ENCODE results near the gene CYB561A3. TPM values are rescaled to one million over a fixed set of nuclear protein-coding genes. Genes with fewer than 3 reads are reported as not detected.

Gene CYB561A3
- total RNA-seq, 2 donors from 2014 or later, result 80.6 to 80.8 TPM

DNA sequence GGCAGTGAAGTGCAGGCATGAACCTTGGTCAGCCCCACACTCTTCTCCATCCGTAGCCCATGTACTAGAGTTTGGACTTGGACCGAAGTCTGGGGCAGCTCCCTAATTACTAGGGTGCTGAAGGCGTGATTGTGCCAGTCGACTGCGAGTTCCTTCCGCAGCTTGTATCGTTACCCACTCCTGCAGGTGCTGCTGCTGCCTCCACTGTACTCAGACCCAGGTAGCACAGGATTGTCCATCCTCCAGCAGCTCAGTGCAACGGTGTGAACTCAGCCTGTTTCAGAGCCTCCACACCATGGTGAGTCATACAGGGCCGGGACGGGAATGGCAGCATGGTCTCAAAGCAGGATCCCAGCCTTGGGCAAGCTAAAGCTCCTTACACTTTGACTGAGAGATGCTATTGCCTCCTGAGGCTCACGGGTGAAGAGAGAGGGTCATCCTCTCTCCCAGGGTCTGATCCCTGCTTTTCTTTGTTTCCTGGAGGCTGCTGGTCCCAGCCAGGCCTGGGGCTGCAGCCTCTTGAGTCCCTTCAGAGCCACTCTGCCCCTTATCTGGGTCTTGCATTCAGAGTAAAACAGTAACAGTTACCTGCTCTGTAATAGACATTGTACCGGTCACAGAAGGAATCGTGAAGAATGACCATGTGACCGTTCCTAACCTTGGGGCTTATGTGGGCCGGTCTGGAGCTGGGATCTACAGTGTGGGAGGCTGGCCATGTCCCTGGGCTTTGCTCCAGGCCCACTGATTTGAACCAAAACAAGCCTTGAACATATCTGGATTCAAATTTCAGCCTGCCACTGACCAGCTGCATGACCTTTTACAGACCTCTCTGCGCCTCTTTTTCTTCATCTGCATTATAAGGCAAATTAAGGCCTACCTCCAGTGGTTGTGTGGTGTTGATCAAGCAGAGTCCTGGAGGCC, 27.0 kb downstream of the CYB561A3 start:
- ATAC-seq (no peak), DNase-seq (no peak)
- intact Hi-C loops (cut with DNase I, micrococcal nuclease), result loop anchor here (5.0 to 10.0 kb wide), 2 partner anchors 50 to 53 kb away; no protein-coding TSS in a partner anchor

DNA sequence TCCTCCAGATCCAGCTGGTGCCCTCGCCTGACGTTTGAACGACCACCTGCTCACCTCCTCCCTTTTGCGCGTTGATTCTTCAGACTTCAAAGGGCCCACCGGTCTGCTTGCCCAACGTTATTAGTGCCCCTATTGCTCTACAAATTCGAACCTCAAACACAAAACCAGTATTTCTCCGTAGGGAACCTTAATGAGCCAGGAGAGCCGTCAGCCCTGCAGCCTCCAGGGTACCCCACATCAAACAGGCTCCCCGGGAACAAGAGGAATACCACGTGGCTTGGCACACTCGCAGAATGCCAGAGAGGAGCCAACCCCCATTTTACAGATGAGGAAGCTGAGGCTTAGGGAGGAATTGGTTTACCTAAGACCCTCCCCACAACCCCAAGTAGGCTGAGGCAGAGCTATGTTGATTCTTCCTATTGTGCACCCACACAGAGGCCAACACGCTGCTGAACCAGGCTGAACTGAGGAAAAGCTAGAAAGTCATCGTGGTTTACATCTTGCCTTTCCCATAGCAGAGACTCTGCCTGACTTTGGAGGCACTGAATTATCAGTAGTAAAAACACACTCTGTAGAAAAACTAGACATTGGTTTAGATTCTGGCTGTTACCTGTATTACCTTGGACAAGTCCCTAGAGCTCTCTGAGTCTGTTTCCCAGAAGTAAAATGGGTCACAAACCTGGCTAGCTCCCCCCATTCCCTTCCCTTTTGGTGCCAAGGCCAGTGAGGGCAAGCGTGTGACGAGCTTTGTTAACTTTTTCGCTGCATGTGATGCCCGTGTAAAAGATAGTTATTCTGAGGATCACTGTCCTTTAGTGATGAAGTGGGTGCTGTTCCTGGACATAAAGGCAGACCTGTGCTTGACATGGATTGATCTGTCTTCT, 27.9 kb downstream of the CYB561A3 start:
- DNase-seq (no peak), ATAC-seq (no peak)
- intact Hi-C loops (cut with DNase I, micrococcal nuclease), result loop anchor here in 1 of 2 donors (10.0 kb wide), 1 partner anchor 51 kb away; no protein-coding TSS in a partner anchor

DNA sequence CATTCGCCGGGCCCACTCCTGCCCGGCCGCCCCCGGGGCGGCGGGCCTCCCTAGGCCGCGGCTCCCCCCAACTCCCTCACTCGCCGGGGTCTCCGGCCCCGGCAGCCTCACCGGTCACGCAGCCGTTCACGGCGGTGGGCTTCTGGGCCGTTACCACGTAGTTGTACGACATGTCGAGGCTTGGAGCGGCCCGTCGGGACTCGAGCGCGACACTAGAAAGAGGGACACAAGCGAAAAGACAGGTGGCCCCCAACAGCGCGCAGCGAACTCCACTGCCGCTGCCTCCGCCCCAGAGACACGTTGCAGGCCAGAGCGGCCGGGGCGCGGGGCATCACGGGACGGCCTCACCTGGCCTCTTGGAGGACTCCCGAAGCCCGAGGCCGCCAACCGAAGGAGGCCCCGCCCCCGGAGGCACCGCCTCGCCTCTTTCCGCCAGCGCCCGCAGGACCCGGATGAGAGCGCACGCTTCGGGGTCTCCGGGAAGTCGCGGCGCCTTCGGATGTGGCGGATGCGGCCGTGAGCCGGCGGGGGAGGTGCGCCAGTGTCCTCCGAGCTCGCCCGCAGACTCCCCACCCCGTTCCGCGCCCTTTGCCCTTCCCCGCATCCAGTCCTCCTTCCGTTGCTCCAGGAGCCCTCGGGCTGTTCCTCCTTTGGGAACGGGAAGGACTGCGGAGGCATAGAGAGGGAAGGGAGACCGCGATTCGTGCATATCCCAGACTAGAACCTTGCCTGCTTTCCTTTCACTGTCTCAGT, 28.7 kb downstream of the CYB561A3 start, which contains the start of the genes DDB1 and TKFC:
TSS of gene DDB1 (minus strand) at position 309 of the 753 bp plus-strand sequence. CDS start at position 172, 137 bp downstream.
TSS of gene TKFC (plus strand) at position 432 of the 753 bp plus-strand sequence. CDS start 1,501 bp downstream, outside the sequence.
- intact Hi-C loops (cut with DNase I, micrococcal nuclease), result loop anchor here in 1 of 2 donors (10.0 kb wide), 1 partner anchor 52 kb away; no protein-coding TSS in a partner anchor

DNA sequence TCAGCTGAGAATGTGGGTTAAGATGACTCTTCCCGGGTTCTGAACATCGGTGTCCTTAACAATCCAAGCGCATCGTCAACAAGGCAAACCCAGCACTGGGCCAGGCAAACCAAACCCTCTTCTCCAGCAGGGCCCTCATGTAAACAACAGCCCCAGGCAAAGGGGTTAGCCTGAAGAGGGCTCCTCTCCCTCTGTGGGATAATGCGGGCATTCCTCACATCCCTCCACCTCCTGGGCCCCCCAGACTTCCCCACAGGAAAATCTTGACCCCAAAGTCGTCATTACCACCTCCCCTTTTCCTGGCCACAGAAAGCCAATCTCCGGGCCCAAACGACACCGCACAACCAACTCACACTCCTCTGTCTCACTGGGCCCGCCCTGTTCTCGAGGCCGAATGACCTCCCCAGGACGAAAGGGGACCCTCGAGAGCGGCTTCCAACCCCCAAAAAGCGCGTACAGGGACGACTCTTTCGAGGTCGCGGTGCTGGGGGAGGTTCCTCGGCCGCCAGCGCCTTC, 29.3 kb downstream of the CYB561A3 start:
- ATAC-seq (peak; percentile 21), DNase-seq (no peak)
- intact Hi-C loops (cut with DNase I, micrococcal nuclease), result loop anchor here in 1 of 2 donors (10.0 kb wide), 1 partner anchor 52 kb away; no protein-coding TSS in a partner anchor

More for the DNA sequence above, 28.7 kb downstream of the CYB561A3 start, which contains the start of the genes DDB1 and TKFC:
- ATAC-seq (peak; percentile 92), DNase-seq (peak; percentile 96 to 97)

DNA sequence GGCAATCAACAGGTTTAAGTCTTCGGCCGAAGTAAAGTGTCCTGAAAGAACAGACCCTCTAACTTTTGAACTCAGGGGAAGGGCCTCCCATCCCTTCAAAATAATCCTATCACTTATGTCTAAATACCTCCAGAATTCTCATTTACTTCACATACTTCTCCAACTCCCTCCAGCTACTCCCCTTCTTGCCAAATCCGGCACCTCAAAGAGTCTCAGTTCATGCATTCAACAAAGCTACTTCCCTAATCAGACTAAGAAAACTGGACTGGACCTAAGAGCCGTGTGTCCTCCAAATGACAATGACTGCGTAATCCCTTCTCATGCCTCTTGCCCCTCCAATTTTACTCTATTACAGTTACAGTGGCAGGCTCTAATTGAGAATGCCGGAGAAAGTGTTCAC, 30.0 kb downstream of the CYB561A3 start:
- no peak for ATAC-seq
- DNase-seq, result no peak
- intact Hi-C loops (cut with DNase I, micrococcal nuclease), result loop anchor here in 1 of 2 donors (10.0 kb wide), 1 partner anchor 53 kb away; no protein-coding TSS in a partner anchor

DNA sequence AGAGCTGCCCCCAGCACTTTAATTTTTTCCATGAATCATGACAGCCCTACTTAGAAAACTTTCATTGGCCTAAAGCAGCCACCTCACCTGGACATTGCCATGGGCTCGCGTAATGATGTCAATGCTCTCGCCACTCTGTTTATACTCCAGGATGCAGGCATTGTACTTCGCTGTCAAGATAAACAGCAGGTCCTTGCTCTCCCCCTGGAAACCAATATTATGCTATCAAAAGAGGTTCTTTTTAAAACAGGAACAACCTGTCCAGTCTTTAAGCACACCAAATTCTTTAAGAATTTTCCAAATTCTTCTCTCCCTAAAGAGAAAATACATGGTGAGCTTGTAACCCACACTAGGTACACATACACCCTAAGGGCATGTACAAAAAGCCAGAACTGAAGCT, 31.8 kb downstream of the CYB561A3 start:
- no peak for DNase-seq
- intact Hi-C loops (cut with DNase I, micrococcal nuclease), result loop anchor here in 1 of 2 donors (10.0 kb wide), 1 partner anchor 55 kb away; no protein-coding TSS in a partner anchor
- ATAC-seq, result no peak

DNA sequence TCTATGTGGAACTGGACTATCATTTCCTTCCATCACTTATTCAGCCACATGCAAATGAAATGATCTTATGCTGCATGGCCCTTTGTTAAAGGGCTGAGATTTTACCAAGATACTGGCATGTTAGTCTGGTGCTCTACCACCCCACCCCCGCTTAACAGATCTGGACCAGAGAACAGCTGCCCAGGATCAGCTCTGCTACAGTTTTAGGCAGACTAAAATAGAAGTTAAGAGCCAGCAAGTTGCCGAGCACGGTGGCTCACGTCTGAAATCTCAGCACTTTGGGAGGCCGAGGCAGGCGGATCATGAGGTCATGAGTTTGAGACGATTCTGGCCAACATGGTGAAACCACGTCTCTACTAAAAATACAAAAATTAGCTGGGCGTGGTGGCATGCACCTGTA, 33.3 kb downstream of the CYB561A3 start:
- ATAC-seq (no peak), DNase-seq (no peak)
- intact Hi-C loops (cut with DNase I, micrococcal nuclease), result no loop called here

DNA sequence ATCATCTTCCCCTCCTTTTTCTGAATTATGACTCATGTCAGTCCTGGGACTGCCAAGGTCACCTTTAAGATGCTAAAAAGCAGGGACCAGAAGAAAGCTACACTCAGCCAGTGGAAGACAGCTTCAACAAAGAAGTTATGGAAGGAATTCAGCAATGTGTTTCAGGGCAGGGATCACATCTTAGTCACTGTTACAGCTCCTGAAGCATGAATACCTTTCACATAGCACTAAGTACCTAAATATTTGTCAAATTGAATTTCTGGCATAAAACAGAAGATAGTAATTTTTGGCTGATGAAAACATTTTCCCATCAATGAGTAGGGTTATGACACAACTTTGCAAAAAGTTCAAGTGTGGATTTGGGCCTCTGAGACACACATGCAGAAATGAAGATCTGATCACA, 34.0 kb downstream of the CYB561A3 start:
- intact Hi-C loops (cut with DNase I, micrococcal nuclease), result no loop called here

DNA sequence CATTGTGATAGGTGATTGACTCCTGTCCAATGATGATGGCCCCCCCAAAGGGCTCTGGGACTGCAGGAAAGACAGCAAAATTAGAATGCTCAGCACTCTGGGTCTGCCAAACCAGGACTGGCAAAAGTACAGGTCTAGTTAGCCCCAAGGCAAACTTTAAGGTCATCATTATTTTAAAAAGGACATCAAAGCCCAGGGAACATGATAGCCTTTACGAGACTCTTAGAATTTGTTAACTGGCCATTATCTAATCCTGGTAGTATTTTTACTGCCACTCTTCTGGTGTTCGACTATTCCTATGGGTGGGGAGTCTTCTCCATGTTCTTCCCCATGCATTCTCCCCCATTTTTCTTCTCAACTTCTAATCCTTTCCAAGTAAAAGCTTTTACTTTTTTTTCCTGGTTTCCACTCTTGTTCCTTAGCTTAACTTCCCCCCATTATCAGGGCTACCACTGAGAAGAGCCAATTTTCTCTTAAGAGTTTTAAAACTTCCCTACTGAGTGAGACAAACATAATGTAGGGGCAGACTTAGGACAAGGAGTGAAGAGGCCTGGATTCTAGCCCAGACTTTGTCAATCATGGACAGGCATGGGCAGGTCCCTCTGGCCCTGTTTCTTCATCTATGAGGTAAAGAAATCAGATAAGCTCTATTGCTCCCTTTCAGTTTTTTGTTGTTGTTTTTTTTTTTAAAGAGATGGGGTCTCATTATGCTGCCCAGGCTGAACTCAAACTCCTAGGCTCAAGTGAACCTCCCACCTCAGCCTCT, 35.9 kb downstream of the CYB561A3 start:
- intact Hi-C loops (cut with DNase I, micrococcal nuclease), result no loop called here
- no peak for ATAC-seq
- DNase-seq, result no peak

More for the DNA sequence above, 34.0 kb downstream of the CYB561A3 start:
- no peak for DNase-seq
- ATAC-seq, result no peak

DNA sequence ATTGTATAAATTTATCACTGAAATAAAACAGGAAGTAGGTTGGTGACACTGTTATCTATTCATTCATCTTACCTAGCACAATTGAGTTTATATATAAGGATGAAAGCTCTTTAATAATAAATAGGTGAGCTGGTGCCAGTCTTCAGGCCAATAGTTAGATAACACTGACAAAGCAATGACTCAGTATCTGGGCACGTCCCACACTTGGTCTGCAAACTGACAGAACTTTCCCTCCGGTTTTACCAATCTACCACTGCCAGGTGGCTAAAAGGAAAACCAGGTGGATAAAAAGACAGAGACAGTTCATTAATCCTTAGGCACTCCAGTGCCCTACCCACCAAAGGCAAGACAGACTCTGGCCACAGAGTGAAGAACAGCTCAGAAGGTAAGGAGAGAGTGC, 46.4 kb downstream of the CYB561A3 start:
- ATAC-seq (no peak), DNase-seq (no peak)
- intact Hi-C loops (cut with DNase I, micrococcal nuclease), result no loop called here

DNA sequence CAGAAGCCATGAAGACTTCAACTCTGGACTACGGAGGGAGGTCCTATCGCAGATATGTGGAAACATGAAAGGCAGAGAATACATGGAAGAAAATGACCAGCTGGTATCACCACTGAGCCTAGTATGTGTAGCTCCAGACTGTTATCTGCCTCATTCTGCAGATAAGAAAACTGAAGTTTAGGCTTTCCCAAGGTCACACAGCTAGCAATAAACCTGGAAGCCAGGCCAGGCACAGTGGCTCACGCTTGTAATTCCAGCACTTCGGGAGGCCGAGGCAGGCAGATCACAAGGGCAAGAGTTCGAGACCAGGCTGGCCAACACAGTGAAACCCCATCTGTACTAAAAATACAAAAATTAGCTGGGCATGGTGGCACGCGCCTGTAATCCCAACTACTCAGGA, 50.9 kb downstream of the CYB561A3 start:
- intact Hi-C loops (cut with DNase I, micrococcal nuclease), result no loop called here
- no peak for DNase-seq
- no peak for ATAC-seq

DNA sequence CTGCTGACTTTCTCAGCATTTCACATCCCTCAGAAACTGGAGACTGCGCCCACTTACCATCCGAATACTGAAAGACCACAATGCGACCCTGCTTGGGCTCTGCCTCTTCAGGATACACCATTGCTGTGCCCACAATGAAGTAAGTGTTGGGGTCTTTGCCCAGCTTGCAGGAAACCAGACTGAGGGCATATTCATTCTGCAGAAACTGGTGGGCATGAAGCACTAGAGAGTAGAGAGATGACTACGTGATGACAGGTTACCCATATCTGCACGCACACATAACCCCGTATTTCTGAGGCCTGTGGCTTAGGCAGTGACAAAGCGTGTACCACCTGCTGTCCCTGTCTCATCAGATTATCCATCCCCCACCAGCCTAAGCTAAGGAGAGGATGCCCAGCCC, 51.9 kb downstream of the CYB561A3 start:
- intact Hi-C loops (cut with DNase I, micrococcal nuclease), result no loop called here
- DNase-seq, result no peak
- no peak for ATAC-seq

DNA sequence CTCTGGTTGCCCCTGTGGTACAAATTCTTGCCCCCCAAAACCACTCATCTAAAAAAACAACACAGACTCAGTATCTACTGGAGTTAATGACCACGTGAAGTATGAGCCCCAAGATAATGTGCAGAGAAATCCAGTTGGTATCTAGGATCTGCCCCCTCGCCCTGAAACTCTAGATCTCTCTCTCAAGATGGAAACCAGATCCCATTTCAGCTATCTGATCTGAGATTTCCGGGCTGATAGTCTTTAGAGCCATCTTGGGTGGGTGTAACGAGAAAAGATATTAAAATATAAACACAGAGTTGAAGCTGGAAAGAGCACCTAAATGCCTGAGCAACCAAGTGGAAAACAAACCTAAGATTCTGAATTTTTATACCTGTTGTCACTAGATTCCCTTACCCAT, 52.5 kb downstream of the CYB561A3 start:
- intact Hi-C loops (cut with DNase I, micrococcal nuclease), result no loop called here
- no peak for ATAC-seq
- DNase-seq, result no peak

DNA sequence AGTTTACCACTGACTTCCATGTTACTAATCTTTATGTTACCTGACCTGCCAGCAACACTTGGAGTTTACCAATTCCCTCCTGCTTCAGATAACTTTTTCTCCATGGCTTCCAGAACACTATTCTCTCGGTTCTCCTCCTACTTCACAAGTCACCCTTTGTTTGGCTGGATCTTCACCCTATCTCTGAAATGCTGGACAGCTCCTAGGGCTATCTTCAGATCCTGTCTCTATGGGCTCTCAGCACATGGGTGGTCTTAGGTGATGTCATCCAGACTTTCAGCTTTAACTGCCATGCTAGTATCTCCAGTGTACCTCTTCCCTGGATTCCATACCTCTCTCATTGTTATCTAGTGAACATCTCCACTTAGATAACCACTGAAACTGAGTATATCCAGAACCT, 54.3 kb downstream of the CYB561A3 start:
- intact Hi-C loops (cut with DNase I, micrococcal nuclease), result no loop called here
- ATAC-seq, result no peak

DNA sequence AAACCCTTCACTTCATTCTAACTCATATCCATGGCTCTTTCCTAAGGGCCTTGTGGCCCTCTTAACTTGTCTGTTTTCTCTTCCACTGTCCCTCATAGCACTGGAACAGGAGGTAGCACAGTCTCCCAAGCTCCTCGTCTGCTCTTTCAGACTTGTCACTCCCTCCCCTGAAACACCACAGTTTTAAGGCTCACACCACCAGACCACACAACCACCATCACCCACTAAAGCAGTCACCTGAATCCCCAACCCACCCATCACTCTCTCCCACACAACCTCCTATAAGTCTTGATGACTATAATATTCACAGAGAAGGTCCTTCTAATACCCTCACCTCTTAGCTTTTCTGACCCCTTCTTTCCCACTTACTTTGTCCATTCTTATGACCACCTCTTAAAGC, 55.5 kb downstream of the CYB561A3 start:
- no peak for ATAC-seq

More for the DNA sequence above, 54.3 kb downstream of the CYB561A3 start:
- no peak for DNase-seq

DNA sequence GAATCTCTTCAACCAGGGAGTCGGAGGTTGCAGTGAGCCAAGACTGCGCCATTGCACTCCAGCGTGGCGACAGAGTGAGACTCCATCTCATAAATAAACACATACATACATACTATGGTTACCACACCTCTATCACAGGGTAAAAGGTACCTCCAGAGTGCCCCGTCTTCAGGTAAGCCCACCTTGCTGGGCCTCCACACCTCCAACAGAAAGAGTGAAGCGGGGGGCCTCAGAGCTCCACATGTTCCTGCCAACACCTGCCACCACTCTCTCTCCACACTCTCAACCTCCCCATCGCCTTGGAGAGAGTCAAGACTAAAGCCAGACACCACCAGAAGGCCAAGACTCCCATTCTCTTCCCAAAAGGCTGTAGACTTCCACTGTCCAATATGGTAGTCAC, 56.3 kb downstream of the CYB561A3 start:
- DNase-seq (no peak), ATAC-seq (no peak)
- intact Hi-C loops (cut with DNase I, micrococcal nuclease), result no loop called here

More for the DNA sequence above, 55.5 kb downstream of the CYB561A3 start:
- DNase-seq, result no peak
- intact Hi-C loops (cut with DNase I, micrococcal nuclease), result no loop called here

DNA sequence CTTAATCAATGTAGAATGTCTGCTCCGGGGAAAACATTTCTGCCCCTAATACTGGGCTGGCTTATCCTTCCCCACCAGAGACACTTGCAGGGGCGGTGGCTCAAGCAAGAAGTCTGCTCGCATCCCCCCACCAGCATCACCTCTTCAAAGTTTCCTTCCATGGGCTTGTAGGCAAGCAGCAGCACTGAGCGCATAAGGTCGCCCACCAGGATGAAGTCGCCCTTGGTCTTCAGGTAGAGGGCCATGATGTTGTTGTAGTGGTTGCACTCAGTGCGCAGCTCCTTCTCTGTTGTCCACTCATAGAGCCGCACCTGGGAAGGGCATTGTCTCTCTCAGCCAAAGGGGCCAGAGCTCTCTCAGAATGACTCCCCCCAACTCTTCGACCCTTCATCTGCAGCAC, 58.0 kb downstream of the CYB561A3 start:
- intact Hi-C loops (cut with DNase I, micrococcal nuclease), result no loop called here
- ATAC-seq, result no peak

More for the DNA sequence above, 58.0 kb downstream of the CYB561A3 start:
- DNase-seq, result no peak
